ENCODE data around the gene WNK2.

WNK2 gene

GRCh38 chr9:93243112-93243511, 59.2 kb downstream of the WNK2 start:
- Histone ChIP-seq H3K14ac (ENCODE audit: low read length) (peak overlapping the region; percentile 31), H3K18ac (ENCODE audit: low read length) (peak overlapping the region; percentile 41), H4K8ac (ENCODE audit: low read depth, low read length) (peak overlapping the region; percentile 25), H3K23ac (ENCODE audit: low read depth, low read length, poor library complexity) (no peak overlapping the region), H2BK12ac (ENCODE audit: low read length) (peak overlapping the region; percentile 73), H2BK15ac (ENCODE audit: low read length) (no peak overlapping the region), H2AFZ (ENCODE audit: low read length) (peak overlapping the region; percentile 15), H2BK5ac (ENCODE audit: low read length) (no peak overlapping the region), H3K4me2 (ENCODE audit: insufficient read depth, low read length, poor library complexity, severe bottlenecking) (no peak overlapping the region), H3K4me1 (ENCODE audit: control insufficient read depth in 2 of 2, insufficient read depth in 1 of 2, low read depth in 1 of 2, low read length in 2 of 2) (peaks cover 6 to 14% of the 10 kb centered on the region in 2 donors), H3K4ac (ENCODE audit: low read length) (no peak overlapping the region), H3K79me1 (ENCODE audit: low read depth, low read length) (no peaks in the 10 kb centered on the region), H3K4me3 (ENCODE audit: low read length in 2 of 2) (no peak overlapping the region), H4K91ac (ENCODE audit: low read depth, low read length, poor library complexity) (no peak overlapping the region), H3K9me3 (replicated peaks in 1 of 2; ENCODE audit: control insufficient read depth in 2 of 2, insufficient read depth in 1 of 2, low read depth in 1 of 2, low read length in 2 of 2) (no peaks in the 10 kb centered on the region), H2BK120ac (ENCODE audit: low read depth, low read length) (no peak overlapping the region), H3K27ac (replicated peaks; ENCODE audit: low read length) (no peak overlapping the region), H3K27me3 (ENCODE audit: control insufficient read depth in 3 of 3, insufficient read depth in 3 of 3, low read depth in 1 of 3, low read length in 3 of 3) (peaks cover 0 to 2% (median 0%) of the 10 kb centered on the region in 3 experiments), H2AK5ac (ENCODE audit: low read depth, low read length) (peak overlapping the region; percentile 32), H3K9ac (ENCODE audit: low read depth, low read length, poor library complexity) (no peak overlapping the region), H3K36me3 (replicated peaks in 1 of 2; ENCODE audit: control insufficient read depth in 2 of 2, insufficient read depth in 2 of 2, low read length in 2 of 2) (peaks cover 0 to 11% of the 10 kb centered on the region in 2 donors)
- no peak for DNase-seq (ENCODE audit: low spot score)
- no CpG with 5 or more reads among the region's 9 CpGs for WGBS, 2 donors (ENCODE audit: extremely low coverage in 2 of 2, insufficient read length in 2 of 2, insufficient replicate concordance in 1 of 2)

- no peak overlapping the region for H3K18ac ChIP-seq (ENCODE audit: low read length)
- no peak overlapping the region for H4K91ac ChIP-seq (ENCODE audit: low read depth, low read length, poor library complexity)
- no peak overlapping the region for H3K23ac ChIP-seq (ENCODE audit: low read depth, low read length, poor library complexity)
- no peak overlapping the region for H3K27ac ChIP-seq (replicated peaks; ENCODE audit: low read length)
- peaks cover 11 to 16% of the 10 kb centered on the region in 2 donors for H3K4me1 ChIP-seq (ENCODE audit: control insufficient read depth in 2 of 2, insufficient read depth in 1 of 2, low read depth in 1 of 2, low read length in 2 of 2)
- H4K8ac ChIP-seq (ENCODE audit: low read depth, low read length): no peak overlapping the region
- peaks cover 0 to 2% (median 0%) of the 10 kb centered on the region in 3 experiments for H3K27me3 ChIP-seq (ENCODE audit: control insufficient read depth in 3 of 3, insufficient read depth in 3 of 3, low read depth in 1 of 3, low read length in 3 of 3)
- H3K4ac ChIP-seq (ENCODE audit: low read length): no peak overlapping the region
- no CpG with 5 or more reads among the region's 5 CpGs for WGBS, 2 donors (ENCODE audit: extremely low coverage in 2 of 2, insufficient read length in 2 of 2, insufficient replicate concordance in 1 of 2)
- H3K79me1 ChIP-seq (ENCODE audit: low read depth, low read length): no peaks in the 10 kb centered on the region
- peaks cover 0 to 7% of the 10 kb centered on the region in 2 donors for H3K36me3 ChIP-seq (replicated peaks in 1 of 2; ENCODE audit: control insufficient read depth in 2 of 2, insufficient read depth in 2 of 2, low read length in 2 of 2)
- H3K9ac ChIP-seq (ENCODE audit: low read depth, low read length, poor library complexity): no peak overlapping the region
- no peak for DNase-seq (ENCODE audit: low spot score)
- H2AFZ ChIP-seq (ENCODE audit: low read length): no peak overlapping the region
- H2BK120ac ChIP-seq (ENCODE audit: low read depth, low read length): no peak overlapping the region
- H2AK5ac ChIP-seq (ENCODE audit: low read depth, low read length): no peak overlapping the region
- no peak overlapping the region for H2BK5ac ChIP-seq (ENCODE audit: low read length)
- H3K14ac ChIP-seq (ENCODE audit: low read length): no peak overlapping the region
- no peak overlapping the region for H3K4me2 ChIP-seq (ENCODE audit: insufficient read depth, low read length, poor library complexity, severe bottlenecking)
- H2BK12ac ChIP-seq (ENCODE audit: low read length): no peak overlapping the region
- H3K9me3 ChIP-seq (replicated peaks in 1 of 2; ENCODE audit: control insufficient read depth in 2 of 2, insufficient read depth in 1 of 2, low read depth in 1 of 2, low read length in 2 of 2): no peaks in the 10 kb centered on the region
- H3K4me3 ChIP-seq (ENCODE audit: low read length in 2 of 2): no peak overlapping the region
- H2BK15ac ChIP-seq (ENCODE audit: low read length): no peak overlapping the region
These were observed 60.2 kb downstream of the WNK2 start for GRCh38 chr9:93244101-93244500.

GRCh38 chr9:93244510-93245436, 60.8 kb downstream of the WNK2 start:
- Histone ChIP-seq H4K91ac (ENCODE audit: low read depth, low read length, poor library complexity) (no peak overlapping the region), H2BK5ac (ENCODE audit: low read length) (no peak overlapping the region)

GRCh38 chr9:93245437-93245970, 61.6 kb downstream of the WNK2 start:
- no CpG with 5 or more reads among the region's 5 CpGs for WGBS, 2 donors (ENCODE audit: extremely low coverage in 2 of 2, insufficient read length in 2 of 2, insufficient replicate concordance in 1 of 2)
- peaks cover 0 to 9% of the 10 kb centered on the region in 2 donors for H3K36me3 ChIP-seq (replicated peaks in 1 of 2; ENCODE audit: control insufficient read depth in 2 of 2, insufficient read depth in 2 of 2, low read length in 2 of 2)

More at GRCh38 chr9:93244510-93245436, 60.8 kb downstream of the WNK2 start:
- Histone ChIP-seq H3K9me3 (replicated peaks in 1 of 2; ENCODE audit: control insufficient read depth in 2 of 2, insufficient read depth in 1 of 2, low read depth in 1 of 2, low read length in 2 of 2) (no peaks in the 10 kb centered on the region), H2AFZ (ENCODE audit: low read length) (no peak overlapping the region), H2BK120ac (ENCODE audit: low read depth, low read length) (no peak overlapping the region), H3K18ac (ENCODE audit: low read length) (peak overlapping the region; percentile 34), H3K36me3 (replicated peaks in 1 of 2; ENCODE audit: control insufficient read depth in 2 of 2, insufficient read depth in 2 of 2, low read length in 2 of 2) (peaks cover 0 to 6% of the 10 kb centered on the region in 2 donors), H2BK12ac (ENCODE audit: low read length) (no peak overlapping the region), H2AK5ac (ENCODE audit: low read depth, low read length) (peak overlapping the region; percentile 29), H3K9ac (ENCODE audit: low read depth, low read length, poor library complexity) (peak overlapping the region; percentile 35), H3K27ac (replicated peaks; ENCODE audit: low read length) (no peak overlapping the region), H4K8ac (ENCODE audit: low read depth, low read length) (no peak overlapping the region), H3K4ac (ENCODE audit: low read length) (no peak overlapping the region), H3K4me3 (ENCODE audit: low read length in 2 of 2) (no peak overlapping the region), H2BK15ac (ENCODE audit: low read length) (no peak overlapping the region), H3K79me1 (ENCODE audit: low read depth, low read length) (no peaks in the 10 kb centered on the region), H3K14ac (ENCODE audit: low read length) (peak overlapping the region; percentile 82), H3K23ac (ENCODE audit: low read depth, low read length, poor library complexity) (peak overlapping the region; percentile 17), H3K4me2 (ENCODE audit: insufficient read depth, low read length, poor library complexity, severe bottlenecking) (no peak overlapping the region), H3K27me3 (ENCODE audit: control insufficient read depth in 3 of 3, insufficient read depth in 3 of 3, low read depth in 1 of 3, low read length in 3 of 3) (peaks cover 0 to 2% (median 0%) of the 10 kb centered on the region in 3 experiments), H3K4me1 (ENCODE audit: control insufficient read depth in 2 of 2, insufficient read depth in 1 of 2, low read depth in 1 of 2, low read length in 2 of 2) (peaks cover 11 to 16% of the 10 kb centered on the region in 2 donors)
- DNase-seq (ENCODE audit: low spot score): no peak
- no CpG with 5 or more reads among the region's 24 CpGs for WGBS, 2 donors (ENCODE audit: extremely low coverage in 2 of 2, insufficient read length in 2 of 2, insufficient replicate concordance in 1 of 2)

More at GRCh38 chr9:93245437-93245970, 61.6 kb downstream of the WNK2 start:
- Histone ChIP-seq H4K91ac (ENCODE audit: low read depth, low read length, poor library complexity) (no peak overlapping the region), H2BK5ac (ENCODE audit: low read length) (no peak overlapping the region), H3K4me1 (ENCODE audit: control insufficient read depth in 2 of 2, insufficient read depth in 1 of 2, low read depth in 1 of 2, low read length in 2 of 2) (peaks cover 11 to 16% of the 10 kb centered on the region in 2 donors), H3K4ac (ENCODE audit: low read length) (no peak overlapping the region), H3K9ac (ENCODE audit: low read depth, low read length, poor library complexity) (no peak overlapping the region), H3K18ac (ENCODE audit: low read length) (no peak overlapping the region), H3K27ac (replicated peaks; ENCODE audit: low read length) (no peak overlapping the region), H2BK120ac (ENCODE audit: low read depth, low read length) (no peak overlapping the region), H3K79me1 (ENCODE audit: low read depth, low read length) (no peaks in the 10 kb centered on the region), H3K23ac (ENCODE audit: low read depth, low read length, poor library complexity) (peak overlapping the region; percentile 59), H4K8ac (ENCODE audit: low read depth, low read length) (no peak overlapping the region), H2AFZ (ENCODE audit: low read length) (no peak overlapping the region), H2BK12ac (ENCODE audit: low read length) (no peak overlapping the region), H3K9me3 (replicated peaks in 1 of 2; ENCODE audit: control insufficient read depth in 2 of 2, insufficient read depth in 1 of 2, low read depth in 1 of 2, low read length in 2 of 2) (no peaks in the 10 kb centered on the region), H2BK15ac (ENCODE audit: low read length) (no peak overlapping the region), H3K4me3 (ENCODE audit: low read length in 2 of 2) (no peak overlapping the region), H3K14ac (ENCODE audit: low read length) (no peak overlapping the region), H3K27me3 (ENCODE audit: control insufficient read depth in 3 of 3, insufficient read depth in 3 of 3, low read depth in 1 of 3, low read length in 3 of 3) (peaks cover 0 to 2% (median 0%) of the 10 kb centered on the region in 3 experiments), H2AK5ac (ENCODE audit: low read depth, low read length) (no peak overlapping the region), H3K4me2 (ENCODE audit: insufficient read depth, low read length, poor library complexity, severe bottlenecking) (no peak overlapping the region)
- DNase-seq (ENCODE audit: low spot score): no peak

Measured in neuronal stem cell (in vitro differentiated cells).